Glutamatergic neuron (in vitro differentiated cells): ENCODE results near the gene CTRB2. TPM values are rescaled to one million over a fixed set of nuclear protein-coding genes. Genes with fewer than 3 reads are reported as not detected.
"Not testable (repeated sequence)": the region's sequence is repeated elsewhere in the genome, so short reads cannot be mapped to it uniquely, and the experiment has no call there.

Experiments used
- DNase-seq: peaks from one replicate; pipeline ENCODE4 v3.0.0; 2022
- H3K27ac Mint-ChIP-seq: one replicate; pipeline ENCODE4 v1.8.0; 2020; ENCODE audit warnings: mild to moderate bottlenecking, mixed read lengths, inconsistent platforms; ENCODE audit not compliant: unreplicated experiment
- H3K27me3 Mint-ChIP-seq: one replicate; pipeline ENCODE4 v1.8.0; 2020; ENCODE audit warnings: mild to moderate bottlenecking, moderate library complexity, mixed read lengths, inconsistent platforms; ENCODE audit not compliant: unreplicated experiment
- H3K36me3 Mint-ChIP-seq: one replicate; pipeline ENCODE4 v1.8.0; 2020; ENCODE audit warnings: mild to moderate bottlenecking, mixed read lengths, inconsistent platforms; ENCODE audit not compliant: unreplicated experiment
- H3K4me1 Mint-ChIP-seq: one replicate; pipeline ENCODE4 v1.8.0; 2020; ENCODE audit warnings: mild to moderate bottlenecking, low read depth, mixed read lengths, inconsistent platforms; ENCODE audit not compliant: unreplicated experiment
- H3K4me3 Mint-ChIP-seq: one replicate; pipeline ENCODE4 v1.8.0; 2020; ENCODE audit warnings: mild to moderate bottlenecking, mixed read lengths, inconsistent platforms; ENCODE audit not compliant: unreplicated experiment
- H3K9me3 Mint-ChIP-seq: one replicate; pipeline ENCODE4 v1.8.0; 2020; ENCODE audit warnings: mild to moderate bottlenecking, moderate library complexity, mixed read lengths, inconsistent platforms; ENCODE audit not compliant: unreplicated experiment
- CTCF ChIP-seq: fragments of 200-600 bp; sonication (generic); IDR thresholded peaks from one replicate; pipeline ENCODE4 v1.5.0; 2021; ENCODE audit not compliant: partially characterized antibody, unreplicated experiment
- total RNA-seq: library from RNA; stranded (reverse); fragmentation: NEBNext Ultra II Directional; extraction: Animal tissue kit (Norgen Biotek cat#: 25700); gene quantifications from one replicate; pipeline ENCODE4 v1.2.1, GENCODE V29; 2021; ENCODE audit not compliant: unreplicated experiment

Gene CTRB2
- total RNA-seq, 1 donor from 2014 or later: not detected

GRCh38 chr16:75225678-75226515, 18.9 kb upstream of the CTRB2 start:
- Mint-ChIP-seq H3K27me3 (peaks cover 13% of the 10 kb centered on the region), H3K9me3 (peaks cover 19% of the 10 kb centered on the region), H3K36me3 (no peaks in the 10 kb centered on the region), H3K4me1 (peaks cover 7% of the 10 kb centered on the region), H3K27ac (no peak overlapping the region), H3K4me3 (no peak overlapping the region)
- no peak for TF ChIP-seq CTCF
- no peak for DNase-seq

GRCh38 chr16:75225092-75225491, 18.1 kb upstream of the CTRB2 start:
- Mint-ChIP-seq H3K36me3 (no peaks in the 10 kb centered on the region), H3K9me3 (peaks cover 17% of the 10 kb centered on the region), H3K4me3 (no peak overlapping the region), H3K27me3 (peaks cover 17% of the 10 kb centered on the region), H3K4me1 (peaks cover 2% of the 10 kb centered on the region), H3K27ac (no peak overlapping the region)
- DNase-seq: no peak
- TF ChIP-seq CTCF: no peak

GRCh38 chr16:75224306-75225082, 17.5 kb upstream of the CTRB2 start:
- no peak for TF ChIP-seq CTCF
- H3K27ac Mint-ChIP-seq: peak overlapping the region; percentile 28
- no peak overlapping the region for H3K4me3 Mint-ChIP-seq
- peaks cover 17% of the 10 kb centered on the region for H3K27me3 Mint-ChIP-seq
- peaks cover 2% of the 10 kb centered on the region for H3K4me1 Mint-ChIP-seq
- no peaks in the 10 kb centered on the region for H3K36me3 Mint-ChIP-seq
- peaks cover 20% of the 10 kb centered on the region for H3K9me3 Mint-ChIP-seq
- DNase-seq: no peak

GRCh38 chr16:75223129-75223528, 16.2 kb upstream of the CTRB2 start:
- H3K9me3 Mint-ChIP-seq: peaks cover 20% of the 10 kb centered on the region
- not testable (repeated sequence) for H3K4me1 Mint-ChIP-seq, DNase-seq

GRCh38 chr16:75222271-75222783, 15.4 kb upstream of the CTRB2 start:
- H3K27ac Mint-ChIP-seq: peak overlapping the region; percentile 50
- no peak for TF ChIP-seq CTCF
- H3K4me3 Mint-ChIP-seq: no peak overlapping the region
- DNase-seq: no peak
- H3K27me3 Mint-ChIP-seq: peaks cover 14% of the 10 kb centered on the region
- no peaks in the 10 kb centered on the region for H3K36me3 Mint-ChIP-seq
- peaks cover 16% of the 10 kb centered on the region for H3K9me3 Mint-ChIP-seq
- peaks cover 2% of the 10 kb centered on the region for H3K4me1 Mint-ChIP-seq

More at GRCh38 chr16:75223129-75223528, 16.2 kb upstream of the CTRB2 start:
- not testable (repeated sequence) for H3K27ac Mint-ChIP-seq, H3K4me3 Mint-ChIP-seq, H3K36me3 Mint-ChIP-seq
- peaks cover 17% of the 10 kb centered on the region for H3K27me3 Mint-ChIP-seq
